ENCODE data around the gene OASL.

OASL gene

GRCh38 chr12:121013715-121014114 is 25.3 kb downstream of the OASL start:
- DNase-seq, result no peak

DNA sequence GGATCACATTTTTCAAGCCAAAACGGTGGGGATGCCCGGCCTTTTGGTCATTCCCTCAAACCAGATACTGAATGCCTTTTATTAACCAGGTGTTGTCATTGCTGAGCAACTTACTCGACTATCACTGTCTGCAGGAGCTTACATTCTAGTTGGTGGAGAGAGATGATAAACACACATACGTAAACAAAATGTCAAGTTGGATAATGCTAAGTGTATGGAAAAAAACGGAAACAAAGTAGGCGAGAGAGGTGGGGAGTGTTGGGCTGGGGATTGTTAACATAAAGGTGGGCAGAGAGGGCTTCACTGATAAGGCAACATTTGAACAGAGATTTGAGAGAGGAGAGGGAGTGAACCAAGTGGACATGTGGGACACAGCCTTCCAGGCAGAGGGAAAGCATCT is 27.2 kb downstream of the OASL start:
- DNase-seq, result no peak

DNA sequence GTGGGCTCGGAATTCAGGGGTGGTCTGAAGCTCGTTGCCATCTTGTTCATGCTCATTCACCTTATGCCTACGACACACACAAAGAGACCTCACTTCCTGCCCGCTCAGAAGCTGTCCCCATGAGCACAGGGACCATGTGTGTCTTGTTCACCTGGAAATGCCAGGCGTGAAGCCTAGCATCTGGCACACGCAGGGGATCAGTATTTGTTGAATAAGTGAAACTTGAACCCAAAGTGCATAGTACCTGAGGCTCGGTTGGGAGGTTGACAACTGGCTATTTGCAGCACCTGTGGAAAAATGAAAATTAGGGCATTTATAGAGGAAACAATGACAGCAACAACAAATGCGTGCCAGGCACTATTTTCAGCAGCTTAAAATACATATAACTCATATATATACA is 28.2 kb downstream of the OASL start:
- DNase-seq, result no peak

- DNase-seq, result no peak
Observed at GRCh38 chr12:121009741-121010140, 29.3 kb downstream of the OASL start.

GRCh38 chr12:121008347-121009098 is 30.5 kb downstream of the OASL start:
- DNase-seq, result no peak

DNA sequence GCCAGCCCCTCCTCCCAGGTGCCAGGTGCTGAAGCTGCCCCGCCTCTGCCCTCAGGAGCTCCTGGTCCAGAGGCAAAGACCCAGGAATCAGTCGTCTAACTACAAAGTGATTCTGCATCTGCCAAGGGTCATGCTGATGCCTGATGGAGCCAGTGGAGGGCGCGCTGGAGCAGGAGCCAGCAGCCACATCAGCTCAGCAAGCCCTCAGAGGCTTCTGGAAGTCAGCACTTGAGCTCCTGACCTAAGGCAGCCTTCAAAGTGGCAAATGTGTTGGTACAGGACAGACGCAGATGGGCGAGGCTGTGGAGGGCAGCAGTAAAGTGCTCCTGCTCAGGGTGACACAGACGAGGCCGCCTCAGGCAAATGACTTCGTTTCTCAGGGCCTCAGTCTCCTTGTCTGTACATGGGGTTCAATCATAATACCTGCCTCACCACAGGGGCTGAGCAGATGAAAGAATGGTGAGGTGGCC is 33.7 kb downstream of the OASL start:
- peak; percentile 11 for DNase-seq

DNA sequence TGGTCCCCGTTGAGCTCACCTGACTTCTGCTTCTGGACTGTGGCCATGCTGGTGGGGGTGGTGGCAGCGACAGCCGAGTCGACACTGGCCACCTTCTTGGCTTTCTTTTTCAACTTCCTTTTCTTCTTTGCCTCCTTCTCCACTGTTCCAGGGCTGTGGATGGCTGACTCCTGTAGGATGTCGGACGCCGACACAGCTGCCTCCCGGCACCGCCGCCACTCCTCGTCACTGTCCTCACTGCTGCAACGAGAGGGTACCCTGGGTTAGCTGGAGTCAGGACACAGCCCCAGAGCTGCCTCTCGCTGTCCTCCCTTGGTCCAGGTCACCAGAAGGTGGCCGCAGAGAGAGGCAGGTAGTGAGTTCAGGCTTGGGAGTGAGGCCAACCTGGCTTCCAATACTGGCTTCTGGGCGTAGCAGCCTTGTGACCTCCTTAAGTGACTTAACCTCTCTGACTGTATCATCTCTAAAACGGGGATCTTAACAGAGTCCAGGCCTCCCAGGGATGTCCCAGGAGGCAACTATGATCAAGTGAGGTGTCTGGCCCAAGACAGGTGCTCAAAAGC is 34.7 kb downstream of the OASL start:
- no peak for DNase-seq

DNA sequence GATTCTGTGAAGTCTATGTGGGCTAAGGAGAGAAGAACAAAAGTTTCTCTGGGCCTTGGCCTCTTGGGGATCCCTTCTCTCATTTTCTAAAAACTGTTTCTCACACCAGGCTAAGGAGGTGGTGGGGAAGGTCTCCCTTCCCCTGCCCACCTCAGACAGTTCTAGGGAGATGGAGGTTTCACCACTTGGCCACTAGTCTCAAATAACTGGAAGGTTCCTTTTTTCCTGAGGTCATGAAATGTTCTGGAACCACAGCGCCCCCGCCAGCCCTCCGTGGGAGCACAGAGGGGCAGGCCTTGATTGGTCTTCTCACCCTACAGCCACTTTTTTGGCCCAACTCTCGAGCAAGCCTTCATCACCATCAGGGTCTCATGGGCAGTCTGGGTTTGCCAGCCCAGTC is 35.4 kb downstream of the OASL start:
- no peak for DNase-seq

DNA sequence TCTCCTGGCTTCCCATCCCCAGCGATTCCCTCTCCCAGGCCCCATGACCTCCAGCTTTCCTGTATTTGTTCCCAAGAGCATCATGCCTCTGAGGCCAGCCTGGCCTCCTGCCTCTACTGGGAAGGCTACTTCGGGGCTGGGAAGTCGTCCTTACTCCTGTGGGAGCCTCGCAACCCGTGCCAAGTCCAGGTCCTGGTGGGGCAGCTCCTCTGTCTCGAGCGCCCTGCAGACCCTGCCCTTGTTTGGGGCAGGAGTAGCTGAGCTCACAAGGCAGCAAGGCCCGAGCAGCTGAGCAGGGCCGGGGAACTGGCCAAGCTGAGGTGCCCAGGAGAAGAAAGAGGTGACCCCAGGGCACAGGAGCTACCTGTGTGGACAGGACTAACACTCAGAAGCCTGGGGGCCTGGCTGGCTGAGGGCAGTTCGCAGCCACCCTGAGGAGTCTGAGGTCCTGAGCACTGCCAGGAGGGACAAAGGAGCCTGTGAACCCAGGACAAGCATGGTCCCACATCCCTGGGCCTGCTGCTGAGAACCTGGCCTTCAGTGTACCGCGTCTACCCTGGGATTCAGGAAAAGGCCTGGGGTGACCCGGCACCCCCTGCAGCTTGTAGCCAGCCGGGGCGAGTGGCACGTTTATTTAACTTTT is 37.1 kb downstream of the OASL start:
- DNase-seq, result no peak

DNA sequence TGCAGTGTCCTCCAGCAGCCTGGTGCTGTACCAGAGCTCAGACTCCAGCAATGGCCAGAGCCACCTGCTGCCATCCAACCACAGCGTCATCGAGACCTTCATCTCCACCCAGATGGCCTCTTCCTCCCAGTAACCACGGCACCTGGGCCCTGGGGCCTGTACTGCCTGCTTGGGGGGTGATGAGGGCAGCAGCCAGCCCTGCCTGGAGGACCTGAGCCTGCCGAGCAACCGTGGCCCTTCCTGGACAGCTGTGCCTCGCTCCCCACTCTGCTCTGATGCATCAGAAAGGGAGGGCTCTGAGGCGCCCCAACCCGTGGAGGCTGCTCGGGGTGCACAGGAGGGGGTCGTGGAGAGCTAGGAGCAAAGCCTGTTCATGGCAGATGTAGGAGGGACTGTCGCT is 38.0 kb downstream of the OASL start:
- DNase-seq, result no peak

- DNase-seq, result no peak
Observed at GRCh38 chr12:121000530-121000929, 38.5 kb downstream of the OASL start.

- DNase-seq, result no peak
Observed at GRCh38 chr12:120999191-121000120, 39.6 kb downstream of the OASL start.

- DNase-seq, result no peak
Observed at GRCh38 chr12:120998435-120998834, 40.6 kb downstream of the OASL start.

DNA sequence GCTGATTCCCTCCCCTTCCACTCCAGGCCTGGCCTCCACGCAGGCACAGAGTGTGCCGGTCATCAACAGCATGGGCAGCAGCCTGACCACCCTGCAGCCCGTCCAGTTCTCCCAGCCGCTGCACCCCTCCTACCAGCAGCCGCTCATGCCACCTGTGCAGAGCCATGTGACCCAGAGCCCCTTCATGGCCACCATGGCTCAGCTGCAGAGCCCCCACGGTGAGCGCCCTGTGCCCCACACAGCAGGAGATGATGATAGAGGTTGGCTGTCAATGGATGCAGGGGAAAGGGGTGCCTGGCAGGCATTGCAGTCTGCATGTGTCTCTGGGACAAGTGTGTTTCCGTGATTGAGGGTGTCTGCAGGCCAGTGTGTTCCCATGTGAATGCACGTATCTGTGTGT is 41.6 kb downstream of the OASL start:
- no peak for DNase-seq

GRCh38 chr12:120996133-120996746 is 42.8 kb downstream of the OASL start:
- no peak for DNase-seq

- DNase-seq, result no peak
Observed at GRCh38 chr12:120994589-120995337, 44.3 kb downstream of the OASL start.

DNA sequence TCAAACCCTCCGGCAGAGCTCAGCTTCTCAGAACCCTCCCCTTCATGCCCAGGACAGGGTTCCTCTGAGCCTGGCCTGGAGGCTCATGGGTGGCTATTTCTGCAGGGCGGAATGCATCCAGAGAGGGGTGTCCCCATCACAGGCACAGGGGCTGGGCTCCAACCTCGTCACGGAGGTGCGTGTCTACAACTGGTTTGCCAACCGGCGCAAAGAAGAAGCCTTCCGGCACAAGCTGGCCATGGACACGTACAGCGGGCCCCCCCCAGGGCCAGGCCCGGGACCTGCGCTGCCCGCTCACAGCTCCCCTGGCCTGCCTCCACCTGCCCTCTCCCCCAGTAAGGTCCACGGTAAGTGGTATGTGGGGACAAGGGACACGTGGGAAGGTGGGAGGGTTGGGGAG is 45.0 kb downstream of the OASL start:
- DNase-seq, result no peak

- no peak for DNase-seq
Observed at GRCh38 chr12:120993496-120993895, 45.5 kb downstream of the OASL start.

DNA sequence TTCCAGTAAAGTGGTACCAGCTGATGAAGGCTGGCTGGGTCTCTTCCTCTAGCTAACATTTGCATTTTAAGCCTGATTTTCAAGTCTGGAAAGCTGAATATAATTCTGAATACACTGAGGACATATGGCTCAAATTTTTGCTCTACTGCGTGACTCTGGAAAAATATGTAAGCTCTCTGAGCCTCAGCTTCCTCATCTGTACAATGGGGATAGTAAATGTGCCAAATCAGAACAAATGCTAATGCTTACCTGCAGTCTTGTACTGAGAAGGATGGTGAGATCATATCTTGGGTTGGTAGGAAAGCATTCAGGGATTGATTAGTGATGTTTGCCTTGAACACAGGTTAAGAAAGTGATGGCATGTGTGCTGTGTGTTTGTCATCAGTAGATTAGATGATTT is 46.1 kb downstream of the OASL start:
- DNase-seq, result no peak

- DNase-seq, result no peak
Observed at GRCh38 chr12:120991965-120992364, 47.1 kb downstream of the OASL start.

- no peak for DNase-seq
Observed at GRCh38 chr12:120990487-120991055, 48.5 kb downstream of the OASL start.

GRCh38 chr12:120989687-120990086 is 49.4 kb downstream of the OASL start:
- DNase-seq, result no peak

Data from NCI-H748 treated with DMSO at 0.1 percent for 48 hours (cell line).